Gastroesophageal sphincter (tissue), 3 donors: ENCODE measurements around the gene FANK1.

Source experiments
- CTCF ChIP-seq, 4 experiments: fragments of 200-600 bp in 2 of 4; fragments of 450-650 bp in 2 of 4; sonication (generic) in 1 of 4; IDR thresholded peaks; one replicate each; pipeline ENCODE4 v1.5.1; 2017 to 2019; ENCODE audit warnings: antibody characterized with exemption in 4 of 4, mild to moderate bottlenecking in 2 of 4, moderate library complexity in 2 of 4
- EP300 ChIP-seq: sonication (generic); formaldehyde crosslinking; IDR thresholded peaks from one replicate; pipeline ENCODE4 v1.6.1; 2017; ENCODE audit warnings: antibody characterized with exemption, mild to moderate bottlenecking
- POLR2A ChIP-seq, 2 donors: fragments of 450-650 bp; IDR thresholded peaks; one replicate each; pipeline ENCODE4 v1.6.1; 2017; ENCODE audit warnings: antibody characterized with exemption in 2 of 2, mild to moderate bottlenecking in 2 of 2, moderate library complexity in 1 of 2
- POLR2AphosphoS5 ChIP-seq: sonication (generic); formaldehyde crosslinking; IDR thresholded peaks from one replicate; pipeline ENCODE4 v1.6.1; 2017; ENCODE audit warnings: antibody characterized with exemption

- TF ChIP-seq CTCF (IDR thresholded peaks at IDR 0.05) (no peak), EP300 (no peak), POLR2AphosphoS5 (no peak), POLR2A (IDR thresholded peaks at IDR 0.05) (no peak)
Observed at GRCh38 chr10:125955766-125956165, 59.4 kb downstream of the FANK1 start.
